Uterus (tissue), 2 donors: ENCODE results near the gene RB1.

ENCODE experiments used
- CTCF ChIP-seq, 4 experiments: fragments of 200-600 bp in 2 of 4; fragments of 450-650 bp in 2 of 4; sonication (generic) in 2 of 4; IDR thresholded peaks; one replicate each; pipeline ENCODE4 v1.5.1; 2016 to 2019; ENCODE audit warnings: antibody characterized with exemption in 4 of 4, mild to moderate bottlenecking in 2 of 4, moderate library complexity in 1 of 4
- POLR2A ChIP-seq, 2 donors: fragments of 450-650 bp; IDR thresholded peaks; one replicate each; pipeline ENCODE4 v1.6.1; 2016; ENCODE audit warnings: antibody characterized with exemption in 2 of 2, mild to moderate bottlenecking in 1 of 2, moderate library complexity in 1 of 2

GRCh38 chr13:48492470-48493065 lies 189.0 kb downstream of the RB1 start:
- TF ChIP-seq CTCF (IDR thresholded peaks at IDR 0.05): no peak
- TF ChIP-seq POLR2A (IDR thresholded peaks at IDR 0.05): no peak
